Activated T-helper 17 cell treated with anti-CD3 and anti-CD28 coated beads, Interleukin-2, amount 50 U/mL, for 72 hours (primary cell): ENCODE results near the gene ATAD3A. TPM values are rescaled to one million over a fixed set of nuclear protein-coding genes. Genes with fewer than 3 reads are reported as not detected.
"Not testable (repeated sequence)": the region's sequence is repeated elsewhere in the genome, so short reads cannot be mapped to it uniquely, and the experiment has no call there.

Source experiments
- ATAC-seq: fragments of 150-1000 bp; cut with Tn5 transposase; replicated peaks from 2 replicates; pipeline ENCODE4 v1.10.0; 2021; ENCODE audit warnings: mild to moderate bottlenecking, moderate library complexity
- H3K27ac Mint-ChIP-seq: one replicate; pipeline ENCODE4 v1.8.0; 2022; ENCODE audit warnings: mixed read lengths
- H3K27me3 Mint-ChIP-seq: one replicate; pipeline ENCODE4 v1.8.0; 2022; ENCODE audit warnings: mixed read lengths
- H3K36me3 Mint-ChIP-seq: one replicate; pipeline ENCODE4 v1.8.0; 2022; ENCODE audit warnings: low read depth, mild to moderate bottlenecking, mixed read lengths
- H3K4me1 Mint-ChIP-seq: one replicate; pipeline ENCODE4 v1.8.0; 2022; ENCODE audit warnings: mixed read lengths
- H3K4me3 Mint-ChIP-seq: one replicate; pipeline ENCODE4 v1.8.0; 2022; ENCODE audit warnings: mild to moderate bottlenecking, mixed read lengths
- H3K9me3 Mint-ChIP-seq: one replicate; pipeline ENCODE4 v1.8.0; 2022; ENCODE audit warnings: mixed read lengths
- total RNA-seq, 2 donors: library from RNA; stranded (reverse); gene quantifications; one replicate each; pipeline ENCODE4 v1.2.3, GENCODE V29; 2022

ATAD3A gene
- total RNA-seq, 2 donors from 2014 or later, result 24.2 to 56.8 TPM

DNA sequence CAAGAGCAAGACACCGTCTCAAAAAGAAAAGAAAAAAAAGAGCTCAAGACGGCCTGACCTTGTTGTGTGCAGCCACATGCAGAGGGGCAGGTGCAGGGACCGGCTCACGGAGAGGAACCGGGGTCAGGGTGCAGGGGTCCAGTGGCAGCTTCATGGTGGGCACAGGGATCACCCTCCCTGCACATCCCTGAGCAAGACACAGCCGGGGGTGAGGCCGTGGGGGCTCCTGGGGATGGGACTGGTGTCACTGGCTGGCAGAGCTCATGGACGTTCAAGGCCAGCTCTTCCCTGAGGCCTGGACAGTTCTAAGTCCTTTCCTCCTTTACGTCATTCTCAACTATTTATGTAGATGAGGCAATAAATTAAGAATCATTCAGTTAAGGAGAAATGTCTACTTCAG is 35.0 kb downstream of the ATAD3A start:
- H3K36me3 Mint-ChIP-seq, result peaks cover 17% of the 10 kb centered on the region
- no peak overlapping the region for H3K27ac Mint-ChIP-seq
- ATAC-seq, result no peak
- H3K4me1 Mint-ChIP-seq, result no peaks in the 10 kb centered on the region
- no peak overlapping the region for H3K4me3 Mint-ChIP-seq
- H3K9me3 Mint-ChIP-seq, result no peaks in the 10 kb centered on the region
- no peaks in the 10 kb centered on the region for H3K27me3 Mint-ChIP-seq

DNA sequence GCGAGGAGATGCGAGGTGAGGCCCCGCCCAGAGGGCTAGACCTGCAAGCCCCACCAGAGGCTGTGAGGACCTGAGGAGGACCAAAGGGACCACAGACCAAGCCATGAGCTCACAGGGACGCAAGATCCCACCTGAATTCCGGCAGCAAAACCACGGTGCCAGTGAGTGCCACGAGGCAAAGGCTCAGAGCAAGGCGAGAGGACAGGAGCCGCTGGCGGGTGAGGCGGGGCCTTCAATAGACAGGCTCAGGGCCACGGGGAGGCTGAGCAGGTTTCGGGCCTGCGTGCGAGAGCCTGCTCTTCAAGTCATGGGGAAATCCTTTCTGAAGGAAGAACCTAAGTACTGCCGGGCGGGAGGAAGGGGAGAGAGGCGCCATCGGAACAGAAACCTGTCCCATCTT is 35.5 kb downstream of the ATAD3A start:
- H3K27ac Mint-ChIP-seq, result no peak overlapping the region
- no peaks in the 10 kb centered on the region for H3K27me3 Mint-ChIP-seq

DNA sequence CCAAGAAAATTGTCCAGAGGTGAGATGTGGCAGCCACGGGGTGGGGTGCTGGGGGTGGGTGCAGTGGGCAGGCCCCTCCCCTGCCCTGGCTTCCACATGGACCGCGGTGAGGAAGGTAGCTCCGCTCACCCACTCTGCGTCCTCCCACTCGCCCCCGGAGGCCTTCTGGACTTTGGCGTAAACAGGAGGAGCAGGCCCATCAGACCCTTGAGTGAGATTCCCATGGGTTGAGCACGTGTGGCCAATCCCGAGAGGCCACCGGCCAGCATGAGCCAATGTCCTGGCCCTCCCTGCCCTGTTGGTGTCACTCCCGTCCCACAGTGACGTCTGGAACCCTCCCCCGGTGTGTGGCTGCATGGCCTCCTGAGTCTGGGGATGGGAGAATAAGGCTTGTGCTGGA is 36.6 kb downstream of the ATAD3A start:
- H3K36me3 Mint-ChIP-seq, result peaks cover 5% of the 10 kb centered on the region
- H3K27ac Mint-ChIP-seq, result no peak overlapping the region
- H3K4me1 Mint-ChIP-seq, result no peaks in the 10 kb centered on the region
- ATAC-seq, result no peak
- H3K27me3 Mint-ChIP-seq, result no peaks in the 10 kb centered on the region
- H3K9me3 Mint-ChIP-seq, result no peaks in the 10 kb centered on the region
- H3K4me3 Mint-ChIP-seq, result no peak overlapping the region

More for the DNA sequence above, 35.5 kb downstream of the ATAD3A start:
- Mint-ChIP-seq H3K9me3 (no peaks in the 10 kb centered on the region), H3K4me1 (no peaks in the 10 kb centered on the region), H3K4me3 (no peak overlapping the region), H3K36me3 (peaks cover 15% of the 10 kb centered on the region)
- no peak for ATAC-seq

DNA sequence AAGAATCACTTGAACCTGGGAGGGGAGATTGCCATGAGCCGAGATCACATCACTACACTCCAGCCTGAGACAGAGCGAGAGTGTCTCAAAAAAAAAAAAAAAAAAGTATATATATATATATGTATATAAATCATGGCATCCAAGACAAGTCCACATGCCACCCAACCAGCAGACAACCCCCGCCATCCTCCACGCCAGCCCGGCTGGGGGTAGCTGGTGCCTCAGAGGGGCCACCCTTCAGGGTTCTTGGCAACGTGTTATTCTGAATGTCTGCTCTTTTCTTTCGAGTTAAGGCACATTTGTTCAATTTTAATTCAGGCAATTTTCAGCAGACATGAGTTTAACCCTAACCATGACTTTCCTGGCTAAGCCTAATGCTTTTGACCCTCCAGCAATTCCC is 38.1 kb downstream of the ATAD3A start:
- H3K27me3 Mint-ChIP-seq, result no peaks in the 10 kb centered on the region
- no peak overlapping the region for H3K27ac Mint-ChIP-seq
- ATAC-seq, result no peak
- H3K4me1 Mint-ChIP-seq, result no peaks in the 10 kb centered on the region
- no peak overlapping the region for H3K4me3 Mint-ChIP-seq
- H3K9me3 Mint-ChIP-seq, result no peaks in the 10 kb centered on the region
- H3K36me3 Mint-ChIP-seq, result peaks cover 5% of the 10 kb centered on the region

DNA sequence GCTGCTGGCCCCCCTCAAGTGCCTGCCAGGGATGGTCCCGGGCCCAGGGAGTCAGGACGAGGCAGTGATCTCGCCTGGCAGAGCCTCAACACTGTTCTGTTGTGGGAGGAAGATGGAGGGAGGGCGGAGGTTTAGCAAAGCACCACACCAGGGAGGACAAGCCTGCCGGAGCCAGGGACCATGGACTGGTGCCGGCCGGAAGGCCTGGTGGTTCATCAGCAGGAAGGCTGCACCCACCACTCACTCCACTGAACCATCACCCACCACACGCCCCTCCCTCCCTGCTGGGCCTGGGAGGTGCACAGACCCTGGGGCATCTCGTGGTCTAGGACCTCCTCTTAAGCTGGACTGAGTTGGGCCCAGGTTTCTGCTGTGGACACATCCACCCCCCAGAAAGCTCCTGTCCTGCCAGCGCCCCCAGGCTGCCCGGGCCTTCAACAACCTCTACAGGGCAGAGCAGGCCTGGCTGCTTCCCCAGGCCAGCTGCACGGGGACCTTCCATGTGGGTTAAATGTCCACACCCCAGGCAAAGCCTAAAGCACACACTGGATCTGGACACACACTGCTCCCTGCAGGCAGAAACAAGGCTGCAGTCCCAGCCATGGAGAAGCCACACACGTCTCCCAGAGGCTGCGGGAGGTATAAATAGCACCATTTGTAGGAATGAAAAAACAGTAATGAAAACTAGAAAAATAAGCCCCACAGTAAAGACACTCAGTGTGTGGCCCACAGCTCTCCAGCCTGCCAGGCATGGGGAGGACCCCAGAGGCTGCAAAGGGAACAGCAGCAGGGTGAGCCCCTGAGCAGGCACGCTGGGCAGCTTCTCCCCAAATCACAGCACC is 38.9 kb downstream of the ATAD3A start:
- Mint-ChIP-seq H3K27ac (no peak overlapping the region), H3K27me3 (no peaks in the 10 kb centered on the region), H3K4me1 (no peaks in the 10 kb centered on the region), H3K9me3 (no peaks in the 10 kb centered on the region), H3K36me3 (peaks cover 5% of the 10 kb centered on the region), H3K4me3 (no peak overlapping the region)
- ATAC-seq, result no peak

DNA sequence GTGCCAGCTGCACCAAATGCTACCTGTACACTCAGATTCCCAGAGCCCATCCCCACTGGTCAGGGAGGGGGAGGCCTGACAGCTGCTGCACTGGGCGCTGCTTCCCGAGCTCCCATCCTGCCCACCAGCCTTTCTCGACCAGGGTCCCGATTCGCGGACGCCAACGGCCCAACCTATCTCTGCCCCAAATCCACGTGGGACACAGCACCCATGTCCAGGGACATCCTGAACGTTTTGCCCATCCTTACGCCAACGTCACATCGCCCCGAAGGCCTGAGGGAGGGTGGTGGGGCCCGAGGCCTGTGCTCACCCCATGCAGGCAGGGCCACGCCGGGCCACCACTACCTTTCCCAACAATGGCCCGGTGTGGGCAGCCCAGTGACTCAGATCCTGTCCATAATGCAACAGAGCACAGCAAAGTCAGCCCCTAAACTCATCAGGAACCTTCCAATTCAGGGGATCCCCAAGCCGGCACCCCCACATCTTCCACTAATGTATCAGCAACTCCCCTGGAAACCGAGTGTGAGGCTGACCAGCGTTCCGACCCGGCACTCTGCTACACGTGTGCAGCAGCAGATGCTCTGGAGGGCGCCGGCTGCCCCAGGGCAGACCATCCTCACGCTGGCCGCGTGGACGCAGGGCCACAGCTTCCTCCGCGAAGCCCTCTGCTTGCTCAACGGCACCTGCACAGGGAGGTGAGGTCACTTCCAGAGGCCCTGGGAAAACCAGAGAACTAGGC is 39.7 kb downstream of the ATAD3A start:
- Mint-ChIP-seq H3K27me3 (no peaks in the 10 kb centered on the region), H3K4me1 (no peaks in the 10 kb centered on the region), H3K36me3 (peaks cover 5% of the 10 kb centered on the region), H3K9me3 (no peaks in the 10 kb centered on the region), H3K27ac (no peak overlapping the region), H3K4me3 (no peak overlapping the region)
- no peak for ATAC-seq

DNA sequence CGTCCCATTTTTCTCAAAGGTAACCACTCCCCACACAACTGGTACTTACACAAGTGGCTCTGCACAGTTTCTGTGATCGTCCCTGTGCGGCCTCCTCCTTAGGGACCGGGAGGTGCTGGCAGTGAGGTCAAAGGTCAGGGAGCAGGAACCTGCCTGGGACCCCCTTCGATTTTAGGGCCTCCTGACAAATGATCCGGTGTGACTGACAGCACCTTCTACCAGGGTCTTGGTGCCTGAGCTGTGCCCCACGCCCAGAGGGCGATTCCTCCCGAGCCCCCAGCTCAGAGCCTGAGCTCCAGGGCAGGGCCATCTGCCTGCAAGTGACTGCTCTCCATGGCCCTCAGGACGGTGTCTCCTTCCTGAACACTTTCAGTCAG is 40.3 kb downstream of the ATAD3A start:
- Mint-ChIP-seq H3K4me1 (no peaks in the 10 kb centered on the region), H3K27ac (no peak overlapping the region), H3K4me3 (no peak overlapping the region), H3K9me3 (no peaks in the 10 kb centered on the region), H3K36me3 (peaks cover 4% of the 10 kb centered on the region), H3K27me3 (no peaks in the 10 kb centered on the region)
- no peak for ATAC-seq

DNA sequence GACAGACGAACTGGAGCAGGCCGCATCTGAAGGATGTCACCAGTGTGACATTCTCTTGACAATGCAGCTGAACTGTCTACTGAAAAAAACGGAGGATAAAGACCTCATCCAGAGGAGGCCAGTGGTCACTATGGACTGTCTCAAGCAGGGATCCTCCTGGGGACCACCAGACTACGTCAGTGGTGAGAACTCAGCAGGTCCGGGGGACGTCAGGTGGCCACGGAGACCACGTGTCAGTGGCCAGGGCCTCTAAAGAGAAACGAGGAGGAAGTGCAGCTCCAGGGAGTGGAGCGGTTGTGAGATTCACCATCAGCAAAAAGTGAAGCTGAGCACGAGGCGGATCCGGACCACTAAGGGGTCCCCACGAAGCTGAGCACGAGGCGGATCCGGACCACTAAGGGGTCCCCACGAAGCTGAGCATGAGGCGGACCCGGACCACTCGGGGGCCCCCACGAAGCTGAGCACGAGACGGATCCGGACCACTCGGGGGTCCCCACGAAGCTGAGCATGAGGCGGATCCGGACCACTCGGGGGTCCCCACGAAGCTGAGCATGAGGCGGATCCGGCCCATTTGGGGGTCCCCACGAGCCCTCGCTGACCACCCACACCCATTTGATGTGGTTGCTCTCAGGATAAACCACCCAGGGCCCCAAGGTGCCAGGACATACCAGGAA is 42.0 kb downstream of the ATAD3A start:
- H3K4me3 Mint-ChIP-seq, result no peak overlapping the region
- H3K4me1 Mint-ChIP-seq, result no peaks in the 10 kb centered on the region
- no peaks in the 10 kb centered on the region for H3K9me3 Mint-ChIP-seq
- H3K36me3 Mint-ChIP-seq, result no peaks in the 10 kb centered on the region
- no peaks in the 10 kb centered on the region for H3K27me3 Mint-ChIP-seq
- H3K27ac Mint-ChIP-seq, result no peak overlapping the region
- ATAC-seq, result no peak

DNA sequence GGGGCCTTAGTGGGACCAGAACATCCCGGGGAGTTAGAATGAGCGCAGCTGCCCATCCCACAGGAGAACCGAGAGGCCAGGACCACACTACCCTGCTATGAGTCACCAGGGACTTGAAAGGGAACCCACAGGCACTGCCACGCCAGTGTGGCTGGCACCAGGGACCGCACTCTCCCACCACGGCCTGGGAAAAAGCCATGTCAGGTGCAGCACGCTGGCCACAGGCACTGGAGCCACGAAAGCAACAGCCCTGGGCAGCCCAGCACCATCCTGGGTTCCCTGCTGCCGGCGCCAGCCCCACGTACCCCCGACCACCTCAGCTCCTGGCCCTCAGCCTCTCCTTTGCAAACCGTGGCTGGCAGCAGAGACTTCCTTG is 42.6 kb downstream of the ATAD3A start:
- no peaks in the 10 kb centered on the region for H3K36me3 Mint-ChIP-seq
- H3K4me3 Mint-ChIP-seq, result no peak overlapping the region
- H3K9me3 Mint-ChIP-seq, result no peaks in the 10 kb centered on the region
- no peaks in the 10 kb centered on the region for H3K4me1 Mint-ChIP-seq
- ATAC-seq, result peak; percentile 52
- no peaks in the 10 kb centered on the region for H3K27me3 Mint-ChIP-seq
- H3K27ac Mint-ChIP-seq, result no peak overlapping the region

DNA sequence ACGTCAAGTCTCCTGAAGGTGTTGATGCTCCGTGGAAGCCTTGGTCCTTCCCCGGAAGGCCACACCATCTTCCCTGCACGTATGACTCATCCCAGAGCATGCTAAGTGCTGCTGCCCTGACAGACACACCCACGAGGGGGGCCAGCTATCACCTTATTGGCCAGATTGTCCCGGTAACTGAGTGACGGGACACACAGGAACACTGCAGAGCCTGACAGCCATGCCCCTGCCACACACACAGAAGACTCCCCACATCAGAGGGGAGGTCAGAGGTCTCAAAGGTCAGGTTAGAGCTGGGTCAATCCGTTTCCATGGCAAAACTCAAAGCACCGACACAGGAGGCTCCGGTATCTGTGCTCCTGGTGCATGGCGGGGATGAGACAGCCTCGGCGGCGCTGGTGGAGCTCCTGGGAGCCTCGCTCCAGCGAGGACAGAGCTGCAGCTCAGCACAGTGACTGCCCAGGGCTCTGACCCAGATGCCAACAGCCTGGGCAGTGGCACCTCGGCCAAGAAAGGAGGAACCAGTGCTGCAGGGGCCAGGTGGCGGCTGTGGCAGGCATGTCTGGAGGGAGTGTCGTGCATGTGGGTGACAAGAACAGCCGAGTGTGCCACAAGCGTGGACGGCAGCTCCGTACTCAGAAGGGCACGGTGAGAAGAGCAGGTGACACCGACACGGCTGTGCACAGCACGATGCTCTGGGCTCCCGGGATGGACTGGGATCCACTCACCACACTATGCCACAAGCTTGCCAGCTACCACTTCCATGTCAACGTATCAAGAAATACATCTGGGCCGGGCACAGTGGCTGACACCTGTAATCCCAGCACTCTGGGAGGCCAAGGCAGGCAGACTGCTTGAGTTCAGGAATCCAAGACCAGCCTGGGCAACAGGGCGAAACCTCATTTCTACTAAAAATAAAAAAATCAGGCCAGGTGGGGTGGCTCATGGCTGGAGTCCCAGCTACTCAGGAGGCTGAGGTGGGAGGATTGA is 43.3 kb downstream of the ATAD3A start:
- H3K4me3 Mint-ChIP-seq, result no peak overlapping the region
- H3K9me3 Mint-ChIP-seq, result no peaks in the 10 kb centered on the region
- peak; percentile 18 for ATAC-seq
- no peaks in the 10 kb centered on the region for H3K27me3 Mint-ChIP-seq
- no peaks in the 10 kb centered on the region for H3K4me1 Mint-ChIP-seq
- H3K27ac Mint-ChIP-seq, result peak overlapping the region; percentile 38
- peaks cover 5% of the 10 kb centered on the region for H3K36me3 Mint-ChIP-seq

DNA sequence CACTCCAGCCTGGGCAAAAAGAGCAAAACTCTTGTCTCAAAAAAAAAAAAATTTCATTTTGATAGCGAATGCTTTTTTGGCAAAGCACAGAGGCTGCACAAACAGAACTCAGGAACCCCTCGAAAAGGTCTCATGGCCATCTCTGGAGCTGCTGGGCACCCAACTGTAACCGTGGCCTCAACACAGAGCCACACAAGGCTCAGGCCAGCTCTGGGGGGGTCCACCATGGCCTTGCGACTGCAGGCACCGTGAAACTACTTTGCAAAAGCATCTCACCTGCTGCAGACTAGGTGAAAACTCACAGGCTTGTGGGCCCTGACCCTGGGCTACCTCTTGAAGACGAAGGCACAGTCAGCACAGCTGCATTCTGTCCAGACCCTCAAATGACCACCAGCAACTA is 44.5 kb downstream of the ATAD3A start:
- Mint-ChIP-seq H3K27me3 (no peaks in the 10 kb centered on the region), H3K27ac (no peak overlapping the region), H3K9me3 (no peaks in the 10 kb centered on the region), H3K4me3 (no peak overlapping the region), H3K4me1 (no peaks in the 10 kb centered on the region), H3K36me3 (peaks cover 14% of the 10 kb centered on the region)
- no peak for ATAC-seq

DNA sequence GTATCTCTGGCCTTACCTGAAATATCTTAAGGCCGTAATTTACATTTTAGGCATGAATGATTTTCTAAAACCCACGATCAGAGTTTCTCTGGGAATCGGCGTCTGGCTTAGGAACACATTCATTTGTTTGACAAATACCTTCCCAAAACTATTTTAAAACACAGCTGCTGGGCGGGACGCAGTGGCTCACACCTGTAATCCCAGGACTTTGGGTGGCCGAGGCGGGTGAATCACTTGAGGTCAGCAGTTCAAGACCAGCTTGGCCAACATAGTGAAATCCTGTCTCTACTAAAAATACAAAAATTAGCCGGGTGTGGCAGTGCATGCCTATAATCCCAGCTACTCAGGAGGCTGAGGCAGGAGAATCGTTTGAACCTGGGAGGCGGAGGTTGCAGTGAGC is 45.0 kb downstream of the ATAD3A start:
- H3K4me1 Mint-ChIP-seq, ATAC-seq, H3K27me3 Mint-ChIP-seq, H3K4me3 Mint-ChIP-seq, H3K27ac Mint-ChIP-seq, H3K9me3 Mint-ChIP-seq: not testable (repeated sequence)
- H3K36me3 Mint-ChIP-seq, result peaks cover 19% of the 10 kb centered on the region

DNA sequence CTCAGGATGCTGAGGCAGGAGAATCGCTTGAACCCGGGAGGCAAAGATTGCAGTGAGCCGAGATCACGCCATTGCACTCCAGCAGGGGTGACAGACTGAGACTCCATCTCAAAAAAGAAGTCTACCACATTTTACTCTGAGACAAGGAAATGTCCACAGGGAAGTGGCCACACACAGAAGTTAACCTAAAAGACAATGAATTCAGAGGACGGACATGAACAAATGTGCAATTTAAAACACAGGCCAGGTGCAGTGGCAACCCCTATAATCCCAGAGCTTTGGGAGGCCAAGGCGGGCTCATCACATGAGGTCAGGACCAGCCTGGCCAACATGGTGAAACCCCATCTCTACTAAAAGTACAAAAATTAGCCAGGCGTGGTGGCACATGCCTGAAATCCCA is 45.7 kb downstream of the ATAD3A start:
- not testable (repeated sequence) for H3K4me1 Mint-ChIP-seq, ATAC-seq, H3K4me3 Mint-ChIP-seq, H3K9me3 Mint-ChIP-seq, H3K27ac Mint-ChIP-seq, H3K27me3 Mint-ChIP-seq
- H3K36me3 Mint-ChIP-seq, result peaks cover 26% of the 10 kb centered on the region

DNA sequence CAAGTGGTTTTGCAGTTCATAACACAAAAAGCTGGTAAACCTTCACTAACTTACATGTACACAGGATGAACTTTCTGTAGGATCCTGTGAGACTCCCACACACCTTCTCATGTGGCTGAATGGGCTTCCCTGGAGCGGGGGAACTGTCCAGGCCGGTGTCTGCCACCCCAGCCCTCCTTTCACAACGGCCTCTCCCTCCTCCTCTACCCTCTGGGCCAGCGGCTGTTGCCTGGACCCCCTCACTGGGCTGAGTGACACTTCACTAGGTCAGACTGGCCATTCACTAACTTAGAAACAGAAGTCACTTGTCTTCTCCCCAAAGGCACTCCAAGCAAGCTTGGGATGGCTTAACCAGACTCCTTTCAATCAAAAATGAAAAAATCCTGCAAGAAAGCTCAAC is 46.6 kb downstream of the ATAD3A start:
- peaks cover 35% of the 10 kb centered on the region for H3K36me3 Mint-ChIP-seq
- H3K4me1 Mint-ChIP-seq, result peaks cover 4% of the 10 kb centered on the region
- H3K27me3 Mint-ChIP-seq, result no peaks in the 10 kb centered on the region
- H3K9me3 Mint-ChIP-seq, result no peaks in the 10 kb centered on the region
- H3K4me3 Mint-ChIP-seq, result no peak overlapping the region
- no peak overlapping the region for H3K27ac Mint-ChIP-seq
- no peak for ATAC-seq
